SIG-M5 treated with dmso at 0.1 percent for 504 hours (cell line): ENCODE measurements around the gene TFCP2L1.
"Not testable (repeated sequence)": the region's sequence is repeated elsewhere in the genome, so short reads cannot be mapped to it uniquely, and the experiment has no call there.

Source experiments
- DNase-seq: peaks from one replicate; lab custom pipeline; 2025; ENCODE audit not compliant: unreplicated experiment; lab: John Stamatoyannopoulos, UW

TFCP2L1 gene

GRCh38 chr2:121227381-121228144 is 57.4 kb downstream of the TFCP2L1 start:
- DNase-seq: not testable (repeated sequence)

DNA sequence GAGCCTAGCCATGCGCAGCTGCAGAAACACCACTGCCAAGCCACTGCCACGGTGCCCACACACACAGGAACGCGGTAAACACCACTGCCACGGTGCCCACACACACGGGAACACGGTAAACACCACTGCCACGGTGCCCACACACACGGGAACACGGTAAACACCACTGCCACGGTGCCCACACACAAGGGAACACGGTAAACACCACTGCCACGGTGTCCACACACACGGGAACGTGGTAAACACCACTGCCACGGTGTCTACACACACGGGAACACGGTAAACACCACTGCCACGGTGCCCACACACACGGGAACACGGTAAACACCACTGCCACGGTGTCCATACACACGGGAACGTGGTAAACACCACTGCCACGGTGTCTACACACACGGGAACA is 59.3 kb downstream of the TFCP2L1 start:
- not testable (repeated sequence) for DNase-seq

DNA sequence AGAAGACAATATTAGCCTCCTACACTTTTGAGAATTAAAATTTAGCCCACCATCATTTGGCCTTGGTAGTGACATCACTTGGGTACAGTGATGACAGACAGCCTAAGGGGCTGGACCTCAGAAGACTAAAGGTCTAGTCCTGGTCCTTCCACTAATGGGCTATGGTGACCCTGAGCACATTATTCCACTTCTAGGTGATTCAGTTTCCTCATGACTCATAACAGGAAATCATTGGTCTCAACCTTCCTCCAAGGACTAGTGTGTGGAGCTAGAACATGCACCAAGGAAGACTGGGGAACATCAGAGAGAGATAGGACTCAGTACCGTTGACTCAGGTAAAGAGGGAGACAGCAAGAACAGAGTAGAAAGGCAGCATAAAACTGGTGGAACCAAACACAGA is 64.0 kb downstream of the TFCP2L1 start:
- no peak for DNase-seq

- no peak for DNase-seq
Observed at GRCh38 chr2:121219866-121220265, 65.1 kb downstream of the TFCP2L1 start.

GRCh38 chr2:121218386-121218938 is 66.5 kb downstream of the TFCP2L1 start:
- no peak for DNase-seq

DNA sequence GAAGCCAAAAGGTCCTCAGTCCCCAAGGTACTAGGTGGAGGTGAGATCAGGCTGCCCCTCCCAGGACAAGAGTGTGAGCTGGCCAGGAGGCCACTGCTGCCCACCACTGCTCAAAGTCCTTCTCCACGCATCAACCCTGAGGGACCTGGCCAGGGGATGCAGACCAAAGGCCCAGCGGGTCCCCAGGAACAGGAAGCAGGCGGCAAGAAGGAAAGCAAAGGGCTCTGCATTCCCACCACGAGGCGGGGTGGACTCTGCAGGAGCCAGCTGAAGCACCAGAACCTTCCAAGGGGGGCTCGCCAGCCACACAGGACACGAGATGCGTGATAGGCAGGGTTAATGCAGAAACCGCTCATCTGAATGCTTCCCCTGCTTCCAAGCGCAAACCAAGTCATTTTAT is 67.4 kb downstream of the TFCP2L1 start:
- DNase-seq: no peak

- no peak for DNase-seq
Observed at GRCh38 chr2:121214296-121214695, 70.7 kb downstream of the TFCP2L1 start.

- no peak for DNase-seq
Observed at GRCh38 chr2:121213386-121213785, 71.6 kb downstream of the TFCP2L1 start.

DNA sequence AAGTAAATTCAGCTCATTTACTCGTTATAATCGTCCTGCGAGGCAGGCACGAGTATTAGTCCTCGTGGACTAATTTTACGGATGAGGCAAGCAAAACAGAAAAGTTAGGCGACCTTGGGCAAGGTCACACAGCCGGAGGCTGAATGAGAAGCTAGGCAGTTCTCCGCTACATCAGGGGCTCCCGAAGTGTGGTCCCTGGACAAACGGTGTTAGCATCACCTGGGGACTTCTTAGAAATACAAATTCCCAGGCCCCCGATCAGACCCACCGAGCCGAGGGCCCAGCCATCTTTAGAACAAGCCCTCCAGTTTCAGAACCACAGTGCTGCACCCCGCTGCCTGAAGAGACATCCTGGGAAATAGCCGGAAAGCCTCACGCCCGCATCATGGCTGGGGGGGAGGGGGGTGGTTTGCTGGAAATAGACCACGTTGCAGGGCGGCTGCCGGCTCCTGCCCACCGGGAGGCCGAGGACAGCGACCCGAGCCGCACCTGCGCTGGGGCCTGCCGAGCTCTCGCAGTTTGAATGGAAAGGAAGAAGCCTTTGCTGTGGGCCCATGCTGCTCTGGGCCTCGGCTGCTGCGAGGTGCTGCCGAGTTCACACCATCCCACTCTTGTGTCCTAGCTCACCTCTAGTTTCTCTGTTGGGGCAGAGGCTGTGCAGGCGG is 72.2 kb downstream of the TFCP2L1 start:
- no peak for DNase-seq

DNA sequence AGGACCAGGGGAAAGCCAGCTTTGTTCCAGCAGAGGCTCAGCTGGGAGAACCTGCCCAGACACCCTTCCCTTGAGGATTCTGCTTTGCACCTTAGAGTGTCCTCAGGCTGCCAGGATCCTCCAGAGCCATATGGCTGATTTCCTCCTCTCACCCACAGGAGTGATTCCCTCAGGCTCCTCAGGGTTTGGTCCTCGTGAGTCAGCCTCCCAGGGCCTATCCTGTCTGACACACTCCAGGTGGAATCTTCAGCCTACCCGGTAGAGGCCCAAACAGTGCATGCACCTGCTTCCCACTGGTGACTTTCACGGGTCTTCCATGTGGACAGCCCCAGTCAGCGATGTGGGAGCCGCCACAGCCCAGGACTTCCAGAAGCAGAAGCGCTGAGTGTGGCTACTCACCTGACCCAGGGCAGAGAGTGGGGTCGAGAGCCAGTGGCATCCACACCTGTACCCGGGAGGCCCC is 73.3 kb downstream of the TFCP2L1 start:
- no peak for DNase-seq

- DNase-seq: no peak
Observed at GRCh38 chr2:121211251-121211650, 73.8 kb downstream of the TFCP2L1 start.

GRCh38 chr2:121210691-121211090 is 74.3 kb downstream of the TFCP2L1 start:
- DNase-seq: no peak

DNA sequence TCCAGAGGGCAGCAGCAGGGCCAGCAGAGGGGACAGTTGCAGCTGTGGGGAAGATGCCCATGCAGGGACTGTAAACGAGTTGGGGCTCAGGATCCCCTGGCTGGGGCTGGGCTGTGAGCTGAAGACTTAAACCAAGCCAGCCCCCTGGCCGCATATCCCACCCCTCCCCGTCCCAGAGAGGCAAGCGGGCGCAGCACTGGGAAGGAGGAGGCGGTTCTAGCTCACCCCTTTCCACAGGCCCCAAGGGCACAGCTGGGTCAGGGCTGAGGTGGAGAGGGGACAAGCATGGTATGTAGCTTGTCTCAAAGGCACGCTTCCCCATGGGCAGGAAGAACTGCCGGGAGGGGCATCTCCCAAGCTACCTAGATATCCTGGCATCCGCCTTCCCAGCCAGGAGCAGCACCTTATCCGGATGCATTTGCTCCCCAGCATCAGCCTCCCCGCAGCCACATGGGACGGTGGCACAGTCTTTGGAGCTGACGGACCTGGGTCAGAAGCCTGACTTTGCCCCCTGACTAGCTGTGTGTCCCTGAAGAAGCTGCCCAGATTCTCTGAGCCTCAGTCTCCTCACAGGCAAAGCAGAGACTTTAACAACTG is 75.9 kb downstream of the TFCP2L1 start:
- DNase-seq: no peak

DNA sequence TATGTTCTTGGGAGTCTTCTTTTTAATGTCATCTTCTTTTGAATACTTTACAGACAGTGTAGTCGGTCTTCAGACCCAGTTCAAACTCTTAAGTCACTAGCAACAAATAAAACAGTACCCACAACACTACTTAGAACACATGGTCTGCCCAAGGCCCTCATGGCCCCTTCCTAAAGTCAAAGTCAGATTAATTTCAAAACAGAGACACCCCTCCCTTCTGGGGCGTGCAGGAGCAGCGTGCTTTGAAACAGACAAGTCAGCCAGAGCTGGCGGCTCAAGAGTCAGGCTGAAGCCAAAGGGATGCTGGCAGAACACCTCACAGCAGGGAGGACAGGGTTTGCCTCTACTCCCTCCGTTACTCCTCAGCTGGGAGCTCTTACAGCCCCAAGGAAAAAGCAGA is 77.5 kb downstream of the TFCP2L1 start:
- DNase-seq: no peak

GRCh38 chr2:121205321-121205942 is 79.6 kb downstream of the TFCP2L1 start:
- no peak for DNase-seq

DNA sequence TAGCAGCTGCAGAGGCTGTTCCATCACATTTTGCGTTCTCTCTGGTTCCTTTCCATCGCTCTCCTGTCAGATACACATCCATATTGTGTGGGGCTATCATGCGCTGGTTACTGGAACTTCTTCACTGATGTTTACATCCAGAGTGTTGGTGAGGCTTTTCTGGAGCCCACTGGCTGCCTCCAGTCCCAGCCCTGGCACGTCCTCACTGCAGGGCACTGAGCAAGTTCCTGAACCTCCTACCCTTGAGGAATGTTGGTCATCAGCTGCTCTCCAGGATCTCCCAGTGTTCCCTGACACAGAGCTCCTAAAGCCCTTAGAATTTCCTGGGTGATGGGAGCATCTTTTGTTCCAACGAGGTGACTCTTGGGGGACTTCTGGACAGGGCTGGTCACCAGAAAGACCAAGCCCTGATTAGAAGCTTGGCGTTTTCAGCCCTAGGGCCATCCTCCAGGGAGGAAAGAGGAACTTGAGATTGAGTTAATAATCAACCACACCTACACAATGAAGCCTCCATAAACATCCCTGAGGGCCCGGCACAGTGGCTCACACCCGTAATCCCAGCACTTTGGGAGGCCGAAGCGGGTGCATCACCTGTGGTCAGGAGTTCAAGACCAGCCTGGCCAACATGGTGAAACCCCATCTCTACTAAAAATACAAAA is 81.3 kb downstream of the TFCP2L1 start:
- no peak for DNase-seq

DNA sequence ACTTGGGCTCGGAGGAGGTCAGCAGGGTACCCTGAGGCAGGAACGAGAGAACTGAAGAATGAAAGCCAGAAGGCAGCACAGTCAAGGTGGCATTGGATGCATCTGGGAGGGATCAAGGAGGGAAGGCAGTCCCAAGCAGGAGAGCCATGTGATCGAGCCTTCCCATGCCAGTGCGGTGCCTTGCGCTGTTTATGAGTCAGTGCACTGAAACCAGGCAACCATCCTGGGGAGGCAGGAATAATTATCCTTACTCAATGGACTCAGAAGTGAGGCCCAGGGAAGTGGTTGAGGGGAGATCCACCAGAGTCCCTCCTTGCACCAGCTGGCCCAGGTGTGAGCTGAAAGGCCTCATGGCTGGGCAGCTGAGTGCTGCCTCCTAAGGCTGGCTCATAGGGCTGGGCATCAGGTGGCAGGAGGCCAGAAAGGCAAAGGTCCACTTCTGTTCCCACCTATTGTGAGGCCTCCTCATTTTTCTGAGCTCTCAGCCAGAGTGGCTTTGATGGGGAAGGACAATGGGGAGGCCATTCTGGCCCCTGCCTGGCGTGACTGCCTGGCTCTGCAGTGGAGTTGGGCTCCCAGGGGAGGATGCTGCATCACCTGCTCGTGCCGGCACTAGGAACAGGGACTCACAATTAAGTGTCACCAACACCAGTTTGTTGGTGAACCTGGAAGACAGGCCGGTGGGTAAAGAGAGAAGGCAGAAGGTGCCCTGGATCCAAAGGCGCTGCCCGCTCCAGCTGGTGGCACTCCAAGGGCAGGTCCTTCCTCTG is 82.3 kb downstream of the TFCP2L1 start:
- DNase-seq: no peak

- no peak for DNase-seq
Observed at GRCh38 chr2:121201796-121202195, 83.2 kb downstream of the TFCP2L1 start.

- DNase-seq: no peak
Observed at GRCh38 chr2:121200419-121201315, 84.3 kb downstream of the TFCP2L1 start.
